A172 (cell line): Measurements from ENCODE around the gene HS3ST4. TPM values are rescaled to one million over a fixed set of nuclear protein-coding genes. Genes with fewer than 3 reads are reported as not detected.

Experiments used
- DNase-seq: peaks from one replicate; pipeline ENCODE4 v3.0.0-alpha.2; 2015; ENCODE audit warnings: low spot score
- total RNA-seq: library from RNA; depleted of rRNA; stranded (reverse); fragments of >200 nt; shearing (Covaris generic); gene quantifications from 2 replicates; pipeline ENCODE4 v1.2.3, GENCODE V29; 2014

The HS3ST4 gene
- total RNA-seq, 1 experiment from 2014 or later, result not detected

- no peak for DNase-seq
These were observed 202.3 kb downstream of the HS3ST4 start for GRCh38 chr16:25894093-25894492.

- DNase-seq, result no peak
These were observed 203.6 kb downstream of the HS3ST4 start for GRCh38 chr16:25895380-25895779.

DNA sequence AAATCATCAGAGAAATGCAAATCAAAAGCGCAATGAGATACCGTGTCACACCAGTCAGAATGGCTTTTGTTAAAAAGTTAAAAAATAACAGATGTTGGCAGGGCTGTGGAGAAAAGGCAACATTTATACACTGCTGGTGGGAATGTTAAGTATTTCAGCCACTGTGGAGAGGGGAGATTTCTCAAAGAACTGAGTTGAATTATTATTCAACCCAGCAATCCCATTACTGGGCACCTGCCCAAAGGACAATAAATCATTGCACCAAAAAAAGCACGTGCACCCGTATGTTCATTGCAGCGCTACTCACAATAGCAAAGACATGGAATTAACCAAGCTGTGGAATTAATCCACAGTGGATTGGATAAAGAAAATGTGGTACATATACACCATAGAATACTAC is 204.7 kb downstream of the HS3ST4 start:
- no peak for DNase-seq

- no peak for DNase-seq
These were observed 205.9 kb downstream of the HS3ST4 start for GRCh38 chr16:25897702-25898101.

GRCh38 chr16:25905810-25906209 is 214.1 kb downstream of the HS3ST4 start:
- no peak for DNase-seq

- DNase-seq, result no peak
These were observed 219.2 kb downstream of the HS3ST4 start for GRCh38 chr16:25910971-25911370.

DNA sequence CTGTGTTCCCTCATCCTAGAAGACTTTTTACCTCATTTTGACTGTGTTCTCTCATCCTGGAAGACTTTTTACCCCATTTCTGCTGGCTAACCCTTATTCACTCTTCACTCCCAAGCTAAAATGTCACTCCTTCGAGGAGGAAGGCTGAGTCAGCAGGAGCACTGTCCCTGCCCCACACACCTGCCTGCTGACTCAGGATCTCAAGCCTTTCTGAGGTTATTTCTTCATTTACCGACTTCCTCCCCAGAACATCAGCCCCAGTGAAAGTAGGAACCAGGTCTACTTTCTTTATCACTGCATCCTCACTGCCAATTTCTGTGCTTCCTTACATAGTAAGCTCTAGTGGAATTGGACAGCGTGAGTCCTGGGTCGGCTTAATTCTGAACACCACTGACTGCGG is 220.6 kb downstream of the HS3ST4 start:
- no peak for DNase-seq

DNA sequence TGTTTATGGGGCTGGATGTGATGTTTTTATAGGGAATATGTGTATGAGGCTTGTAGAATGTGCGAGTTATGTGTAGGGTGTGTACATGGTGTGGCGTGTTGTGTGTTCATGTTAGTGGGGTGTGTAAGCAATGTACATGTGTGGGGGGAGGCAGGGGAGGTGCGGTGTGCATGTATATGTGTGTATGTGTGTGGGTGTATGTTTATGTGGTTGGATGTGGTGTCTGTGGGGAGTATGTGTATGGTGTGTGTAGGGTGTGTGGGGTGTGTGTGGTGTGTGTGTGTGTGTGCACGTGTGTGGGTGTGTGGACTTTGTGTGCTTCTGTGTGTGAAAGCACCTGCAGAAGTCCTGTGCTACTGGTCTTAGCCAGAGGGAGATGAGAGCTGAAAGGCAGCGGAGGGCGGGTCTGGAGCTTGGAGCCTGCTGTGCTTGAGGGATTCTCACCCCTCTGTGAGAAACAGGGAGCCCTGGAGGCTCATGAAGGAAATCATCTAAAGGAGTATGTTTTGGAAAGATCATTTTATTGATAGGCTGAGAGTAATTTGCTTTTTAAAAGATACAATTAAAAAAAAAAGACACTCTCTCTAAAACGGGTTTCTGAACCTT is 222.7 kb downstream of the HS3ST4 start:
- DNase-seq, result no peak

DNA sequence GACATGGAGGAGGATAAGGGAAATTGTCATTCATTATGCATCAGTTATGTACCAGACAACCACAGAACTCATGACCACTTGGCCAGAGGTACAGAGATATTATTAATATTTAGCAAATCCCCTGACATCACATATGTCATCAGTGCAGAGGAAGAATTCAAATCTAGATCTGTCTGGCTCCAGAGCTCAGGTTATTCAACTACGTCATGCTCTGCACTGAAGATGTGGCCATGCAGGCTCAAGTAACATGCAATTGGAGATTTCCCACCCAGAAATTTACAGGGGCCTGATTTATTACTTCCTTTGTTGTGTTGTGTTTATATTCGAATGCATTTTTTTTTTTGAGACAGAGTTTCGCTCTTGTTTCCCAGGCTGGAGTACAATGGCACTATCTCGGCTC is 224.3 kb downstream of the HS3ST4 start:
- DNase-seq, result no peak

- DNase-seq, result no peak
These were observed 230.7 kb downstream of the HS3ST4 start for GRCh38 chr16:25922438-25922837.

- no peak for DNase-seq
These were observed 233.7 kb downstream of the HS3ST4 start for GRCh38 chr16:25925421-25925820.

DNA sequence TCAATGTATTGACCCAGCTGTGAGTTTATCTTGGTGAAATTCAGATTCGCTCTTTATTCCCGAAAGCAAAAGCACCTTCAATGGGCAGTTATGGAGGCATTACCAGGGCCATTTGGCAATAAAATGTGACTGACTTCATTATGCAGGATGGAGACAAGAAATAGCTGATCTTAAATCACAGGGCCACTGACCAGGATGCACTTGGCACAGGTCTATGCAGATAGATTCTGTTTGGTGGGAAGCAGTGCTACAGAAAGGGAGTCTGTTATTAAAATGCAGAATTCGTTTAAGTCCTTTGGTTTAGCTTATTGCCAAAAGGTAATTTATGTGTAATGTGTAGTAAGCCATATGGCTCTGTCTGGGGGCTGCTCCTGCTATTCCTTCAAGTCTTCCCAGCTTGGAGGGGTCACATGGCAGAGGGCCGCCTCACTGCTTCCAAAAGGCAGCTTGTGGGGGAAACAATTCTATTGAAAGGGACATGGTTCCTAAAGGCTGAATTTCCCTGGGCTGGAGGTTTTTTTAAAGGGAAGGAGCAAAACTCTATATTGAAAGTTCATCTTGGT is 239.8 kb downstream of the HS3ST4 start:
- no peak for DNase-seq

GRCh38 chr16:25941800-25942499 is 250.2 kb downstream of the HS3ST4 start:
- no peak for DNase-seq

DNA sequence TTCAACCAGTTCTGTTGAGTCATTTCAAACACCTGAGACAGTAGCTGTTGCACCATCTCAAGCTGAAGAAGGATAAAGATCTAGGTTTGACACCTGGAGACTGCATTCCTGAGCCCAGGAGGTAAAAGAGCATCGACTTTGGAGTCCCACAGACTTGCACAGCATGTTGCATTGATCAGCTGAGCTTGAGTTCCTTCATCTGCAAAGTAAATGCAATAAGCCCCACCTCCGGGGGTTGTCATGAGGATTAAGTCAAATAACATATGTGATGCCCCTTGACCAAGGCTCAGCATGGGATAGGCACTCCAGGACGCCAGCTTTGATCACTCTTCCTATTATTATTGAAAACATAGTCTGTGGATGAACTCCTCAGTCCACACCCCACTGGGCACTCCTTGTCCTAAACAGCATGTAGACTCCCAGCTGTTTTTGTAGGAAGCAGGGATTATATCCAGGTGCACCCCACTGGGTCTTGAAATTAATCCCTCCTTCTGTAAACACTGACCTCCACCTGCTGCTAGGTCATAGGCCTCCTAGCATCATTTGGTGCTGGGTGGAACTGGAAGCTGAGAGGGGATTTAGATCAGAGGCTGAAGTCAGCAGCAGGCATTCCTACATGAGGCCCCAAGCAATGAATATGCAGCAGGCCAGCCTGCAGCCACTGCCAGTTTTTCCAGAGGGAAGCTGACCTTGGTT is 259.0 kb downstream of the HS3ST4 start:
- DNase-seq, result no peak

- no peak for DNase-seq
These were observed 260.2 kb downstream of the HS3ST4 start for GRCh38 chr16:25951999-25952398.

DNA sequence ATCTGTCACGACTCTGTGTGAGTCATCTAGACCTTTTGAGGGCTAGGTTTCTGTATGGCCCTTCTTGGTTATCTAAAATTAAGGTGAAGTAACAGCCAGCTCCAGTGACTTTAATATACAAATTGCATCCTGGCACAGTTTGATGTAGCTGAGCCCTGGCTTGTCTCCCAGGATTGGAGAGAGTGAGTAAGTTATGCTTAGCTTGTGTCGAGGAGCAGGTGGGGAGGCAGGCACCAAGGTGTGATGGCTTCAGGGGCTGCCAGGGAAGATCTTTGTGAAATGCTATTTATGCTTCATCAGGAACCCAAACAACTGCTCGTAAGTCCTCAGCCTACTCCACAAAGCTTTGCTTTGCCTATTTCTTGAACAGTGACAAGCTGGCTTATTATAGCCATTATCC is 261.2 kb downstream of the HS3ST4 start:
- no peak for DNase-seq

DNA sequence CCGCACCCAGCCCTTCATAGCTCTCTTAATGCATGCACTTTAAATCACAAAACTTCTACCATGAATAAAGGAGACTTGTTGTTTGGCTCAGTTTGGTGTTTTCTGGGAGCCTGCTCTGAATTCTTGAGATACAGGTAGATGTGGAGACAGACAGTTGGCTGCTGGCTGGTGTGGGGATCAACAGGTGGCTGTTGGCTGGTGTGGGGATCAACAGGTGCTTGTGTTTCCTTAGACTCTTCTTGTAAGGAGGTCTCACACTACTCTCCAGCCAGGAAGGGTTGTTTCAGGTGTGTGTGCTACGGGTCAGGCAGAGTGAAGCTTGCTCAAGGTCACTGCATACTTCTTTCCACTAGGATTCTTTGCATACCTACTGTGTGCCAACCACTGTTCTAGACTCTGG is 265.9 kb downstream of the HS3ST4 start:
- no peak for DNase-seq

DNA sequence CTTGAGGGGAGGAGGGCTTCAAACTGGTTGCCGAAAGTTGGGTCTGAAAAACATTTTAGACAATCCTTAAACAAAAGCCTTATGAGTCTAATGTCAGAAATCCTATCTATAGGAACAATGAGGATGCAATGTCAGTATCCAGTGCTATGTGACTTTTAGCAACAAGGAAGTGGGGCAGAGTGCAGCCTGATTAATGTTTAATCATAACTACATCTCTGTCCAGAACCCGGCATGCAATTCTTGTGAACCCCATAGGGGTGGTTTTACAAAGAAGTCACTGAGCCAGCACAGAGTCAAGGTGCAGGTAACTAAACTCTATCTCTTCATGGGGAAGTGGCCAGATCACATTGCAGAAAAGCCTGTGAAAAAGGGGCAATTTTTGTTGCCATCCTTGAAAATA is 267.5 kb downstream of the HS3ST4 start:
- no peak for DNase-seq

DNA sequence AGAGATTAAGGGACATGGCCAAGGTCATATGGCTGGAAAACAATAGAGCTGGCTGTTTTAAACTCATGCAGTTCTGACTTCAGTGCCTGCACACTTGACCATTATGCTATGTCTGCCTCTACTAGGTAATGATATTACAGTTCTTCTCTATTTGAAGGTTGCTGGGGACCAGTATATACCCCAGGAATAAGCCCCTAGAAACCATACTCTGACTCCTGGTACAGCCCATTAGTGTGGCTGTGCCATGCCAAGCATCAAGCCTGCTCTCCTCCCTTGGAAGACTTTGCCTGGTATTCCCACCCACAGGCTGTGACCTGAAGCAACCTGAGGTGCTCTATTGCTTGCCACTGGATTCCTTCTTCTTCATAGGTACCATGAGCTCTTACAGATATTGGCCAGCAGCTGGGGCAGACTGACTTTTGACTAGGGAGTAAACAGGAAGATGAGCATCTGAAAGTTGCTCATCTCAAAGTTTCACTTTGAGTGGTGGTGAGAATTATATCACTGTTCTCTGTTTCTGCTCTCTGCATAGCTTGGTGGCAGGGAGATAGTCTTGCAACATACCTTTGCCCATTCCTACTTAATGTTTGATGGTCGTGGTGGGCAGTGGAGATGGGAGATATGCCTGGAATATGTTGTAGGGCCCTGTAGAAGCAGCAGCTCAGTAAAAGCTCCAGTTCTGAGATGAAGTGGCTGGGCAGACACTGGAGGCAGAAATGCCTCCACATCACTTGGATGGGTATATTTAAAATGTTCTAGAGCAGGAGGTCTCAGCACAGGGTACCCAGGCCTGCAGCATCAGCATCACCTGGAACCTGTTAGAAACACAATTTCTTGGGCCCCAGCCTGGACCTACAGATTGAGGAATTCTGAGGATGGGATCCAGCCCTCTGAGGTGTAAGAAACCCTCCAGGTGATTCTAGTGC is 274.7 kb downstream of the HS3ST4 start:
- DNase-seq, result no peak

DNA sequence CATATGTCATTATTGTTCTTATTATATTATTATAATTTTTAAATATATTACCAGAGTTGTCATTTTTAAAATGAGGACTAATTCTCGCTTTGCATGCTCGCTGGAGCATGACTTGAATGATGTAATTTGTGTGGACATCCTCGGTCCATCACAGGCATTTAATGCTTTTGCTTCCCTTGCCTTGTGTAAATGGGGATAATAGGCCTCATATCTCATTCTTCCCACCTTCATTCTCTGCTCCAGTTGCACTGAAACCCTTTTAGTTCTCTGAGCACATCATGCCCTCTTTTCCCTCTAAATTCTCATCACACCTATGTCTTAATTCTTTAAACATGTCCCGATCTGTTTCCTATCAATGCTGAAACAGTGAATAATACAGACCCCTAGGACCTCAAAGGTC is 285.4 kb downstream of the HS3ST4 start:
- no peak for DNase-seq

- DNase-seq, result no peak
These were observed 286.5 kb downstream of the HS3ST4 start for GRCh38 chr16:25978218-25978617.

DNA sequence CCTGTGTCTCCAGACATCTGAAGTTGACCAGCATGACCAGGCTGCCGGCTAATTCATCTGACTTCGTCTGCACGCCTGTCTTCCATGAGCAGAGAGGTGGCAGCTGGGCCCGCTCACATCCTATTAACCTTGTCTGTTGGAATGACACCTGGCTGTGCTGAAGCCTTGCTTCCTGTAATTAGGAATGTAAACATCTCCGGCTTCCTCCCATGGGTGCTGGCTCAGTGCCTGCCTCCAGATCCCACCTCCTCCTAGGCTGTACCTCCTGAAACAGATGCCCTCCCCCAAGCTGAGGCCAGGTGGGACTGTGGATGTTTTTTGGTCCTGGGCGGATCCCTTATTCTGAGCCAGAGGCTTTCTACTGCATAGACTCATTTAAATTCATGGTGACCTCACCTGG is 296.3 kb downstream of the HS3ST4 start:
- DNase-seq, result no peak
